ENCODE results near the gene LRRC61. TPM values are rescaled to one million over a fixed set of nuclear protein-coding genes. Genes with fewer than 3 reads are reported as not detected.

LRRC61 gene
- total and polyA plus RNA-seq, 2 experiments from 2014 or later: 34.7 to 75.2 TPM

DNA sequence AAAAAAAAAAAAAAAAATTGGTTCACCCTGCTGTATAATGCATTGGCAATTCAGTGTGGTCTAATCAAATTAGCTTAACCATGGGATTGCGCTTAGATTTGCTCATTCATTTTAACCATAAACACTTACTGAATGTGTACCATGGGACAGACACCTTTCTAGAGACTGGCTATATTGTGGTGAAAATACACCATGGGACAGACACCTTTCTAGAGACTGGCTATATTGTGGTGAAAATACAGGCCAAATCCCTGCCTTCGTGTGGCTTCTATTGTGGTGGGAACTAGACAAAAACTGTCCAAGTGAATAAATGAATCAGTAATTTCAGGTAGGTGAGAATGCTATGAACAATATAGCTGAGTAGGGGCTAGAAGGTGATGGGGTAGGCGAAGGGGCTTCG is 35.3 kb downstream of the LRRC61 start (continued):
- TF ChIP-seq, protein P1, sequence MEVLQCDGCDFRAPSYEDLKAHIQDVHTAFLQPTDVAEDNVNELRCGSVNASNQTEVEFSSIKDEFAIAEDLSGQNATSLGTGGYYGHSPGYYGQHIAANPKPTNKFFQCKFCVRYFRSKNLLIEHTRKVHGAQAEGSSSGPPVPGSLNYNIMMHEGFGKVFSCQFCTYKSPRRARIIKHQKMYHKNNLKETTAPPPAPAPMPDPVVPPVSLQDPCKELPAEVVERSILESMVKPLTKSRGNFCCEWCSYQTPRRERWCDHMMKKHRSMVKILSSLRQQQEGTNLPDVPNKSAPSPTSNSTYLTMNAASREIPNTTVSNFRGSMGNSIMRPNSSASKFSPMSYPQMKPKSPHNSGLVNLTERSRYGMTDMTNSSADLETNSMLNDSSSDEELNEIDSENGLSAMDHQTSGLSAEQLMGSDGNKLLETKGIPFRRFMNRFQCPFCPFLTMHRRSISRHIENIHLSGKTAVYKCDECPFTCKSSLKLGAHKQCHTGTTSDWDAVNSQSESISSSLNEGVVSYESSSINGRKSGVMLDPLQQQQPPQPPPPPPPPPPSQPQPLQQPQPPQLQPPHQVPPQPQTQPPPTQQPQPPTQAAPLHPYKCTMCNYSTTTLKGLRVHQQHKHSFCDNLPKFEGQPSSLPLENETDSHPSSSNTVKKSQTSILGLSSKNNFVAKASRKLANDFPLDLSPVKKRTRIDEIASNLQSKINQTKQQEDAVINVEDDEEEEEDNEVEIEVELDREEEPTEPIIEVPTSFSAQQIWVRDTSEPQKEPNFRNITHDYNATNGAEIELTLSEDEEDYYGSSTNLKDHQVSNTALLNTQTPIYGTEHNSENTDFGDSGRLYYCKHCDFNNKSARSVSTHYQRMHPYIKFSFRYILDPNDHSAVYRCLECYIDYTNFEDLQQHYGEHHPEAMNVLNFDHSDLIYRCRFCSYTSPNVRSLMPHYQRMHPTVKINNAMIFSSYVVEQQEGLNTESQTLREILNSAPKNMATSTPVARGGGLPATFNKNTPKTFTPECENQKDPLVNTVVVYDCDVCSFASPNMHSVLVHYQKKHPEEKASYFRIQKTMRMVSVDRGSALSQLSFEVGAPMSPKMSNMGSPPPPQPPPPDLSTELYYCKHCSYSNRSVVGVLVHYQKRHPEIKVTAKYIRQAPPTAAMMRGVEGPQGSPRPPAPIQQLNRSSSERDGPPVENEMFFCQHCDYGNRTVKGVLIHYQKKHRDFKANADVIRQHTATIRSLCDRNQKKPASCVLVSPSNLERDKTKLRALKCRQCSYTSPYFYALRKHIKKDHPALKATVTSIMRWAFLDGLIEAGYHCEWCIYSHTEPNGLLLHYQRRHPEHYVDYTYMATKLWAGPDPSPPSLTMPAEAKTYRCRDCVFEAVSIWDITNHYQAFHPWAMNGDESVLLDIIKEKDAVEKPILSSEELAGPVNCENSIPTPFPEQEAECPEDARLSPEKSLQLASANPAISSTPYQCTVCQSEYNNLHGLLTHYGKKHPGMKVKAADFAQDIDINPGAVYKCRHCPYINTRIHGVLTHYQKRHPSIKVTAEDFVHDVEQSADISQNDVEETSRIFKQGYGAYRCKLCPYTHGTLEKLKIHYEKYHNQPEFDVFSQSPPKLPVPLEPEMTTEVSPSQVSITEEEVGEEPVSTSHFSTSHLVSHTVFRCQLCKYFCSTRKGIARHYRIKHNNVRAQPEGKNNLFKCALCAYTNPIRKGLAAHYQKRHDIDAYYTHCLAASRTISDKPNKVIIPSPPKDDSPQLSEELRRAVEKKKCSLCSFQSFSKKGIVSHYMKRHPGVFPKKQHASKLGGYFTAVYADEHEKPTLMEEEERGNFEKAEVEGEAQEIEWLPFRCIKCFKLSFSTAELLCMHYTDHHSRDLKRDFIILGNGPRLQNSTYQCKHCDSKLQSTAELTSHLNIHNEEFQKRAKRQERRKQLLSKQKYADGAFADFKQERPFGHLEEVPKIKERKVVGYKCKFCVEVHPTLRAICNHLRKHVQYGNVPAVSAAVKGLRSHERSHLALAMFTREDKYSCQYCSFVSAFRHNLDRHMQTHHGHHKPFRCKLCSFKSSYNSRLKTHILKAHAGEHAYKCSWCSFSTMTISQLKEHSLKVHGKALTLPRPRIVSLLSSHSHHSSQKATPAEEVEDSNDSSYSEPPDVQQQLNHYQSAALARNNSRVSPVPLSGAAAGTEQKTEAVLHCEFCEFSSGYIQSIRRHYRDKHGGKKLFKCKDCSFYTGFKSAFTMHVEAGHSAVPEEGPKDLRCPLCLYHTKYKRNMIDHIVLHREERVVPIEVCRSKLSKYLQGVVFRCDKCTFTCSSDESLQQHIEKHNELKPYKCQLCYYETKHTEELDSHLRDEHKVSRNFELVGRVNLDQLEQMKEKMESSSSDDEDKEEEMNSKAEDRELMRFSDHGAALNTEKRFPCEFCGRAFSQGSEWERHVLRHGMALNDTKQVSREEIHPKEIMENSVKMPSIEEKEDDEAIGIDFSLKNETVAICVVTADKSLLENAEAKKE (CRISPR knock-in tag; IDR thresholded peaks at IDR 0.05): no peak
- no peak for TF ChIP-seq EZH2phosphoT487 (IDR thresholded peaks at IDR 0.05; ENCODE audit: unreplicated experiment)

DNA sequence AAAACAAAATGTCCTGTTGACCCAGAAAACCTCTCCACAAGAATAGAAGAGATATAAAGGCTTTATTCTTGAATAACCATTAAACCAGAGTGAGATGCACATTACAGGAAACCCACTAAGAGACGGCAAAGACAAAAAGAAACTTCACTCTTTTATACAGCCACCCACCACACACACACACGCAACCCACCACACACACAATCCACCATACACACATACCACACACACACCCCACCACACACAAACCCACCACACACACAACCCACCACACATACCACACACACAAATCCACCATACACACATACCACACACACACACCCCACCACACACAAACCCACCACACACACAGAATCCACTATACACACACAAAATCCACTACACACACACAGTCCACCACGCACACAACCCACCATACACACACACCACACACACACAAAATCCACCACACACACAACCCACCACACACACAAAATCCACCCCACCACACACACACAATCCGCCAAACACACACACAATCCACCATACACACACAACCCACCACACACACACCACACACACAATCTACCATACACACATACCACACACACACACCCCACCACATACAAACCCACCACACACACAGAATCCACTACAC is 36.0 kb downstream of the LRRC61 start:
- no peak overlapping the region for H3K4me3 Mint-ChIP-seq
- TF ChIP-seq EZH2 (IDR thresholded peaks at IDR 0.05; ENCODE audit: low read depth, unreplicated experiment) (no peak), STAT1 (IDR thresholded peaks at IDR 0.05; ENCODE audit: unreplicated experiment) (no peak), NANOG (IDR thresholded peaks at IDR 0.05; ENCODE audit: borderline replicate concordance) (no peak), JUNB (IDR thresholded peaks at IDR 0.05; ENCODE audit: unreplicated experiment) (no peak), POLR2AphosphoS5 (IDR thresholded peaks at IDR 0.05; ENCODE audit: low read depth) (no peak)
- TF ChIP-seq, protein P1 (CRISPR knock-in tag; IDR thresholded peaks at IDR 0.05): no peak
- TF ChIP-seq, protein P2, sequence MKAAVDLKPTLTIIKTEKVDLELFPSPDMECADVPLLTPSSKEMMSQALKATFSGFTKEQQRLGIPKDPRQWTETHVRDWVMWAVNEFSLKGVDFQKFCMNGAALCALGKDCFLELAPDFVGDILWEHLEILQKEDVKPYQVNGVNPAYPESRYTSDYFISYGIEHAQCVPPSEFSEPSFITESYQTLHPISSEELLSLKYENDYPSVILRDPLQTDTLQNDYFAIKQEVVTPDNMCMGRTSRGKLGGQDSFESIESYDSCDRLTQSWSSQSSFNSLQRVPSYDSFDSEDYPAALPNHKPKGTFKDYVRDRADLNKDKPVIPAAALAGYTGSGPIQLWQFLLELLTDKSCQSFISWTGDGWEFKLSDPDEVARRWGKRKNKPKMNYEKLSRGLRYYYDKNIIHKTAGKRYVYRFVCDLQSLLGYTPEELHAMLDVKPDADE (IDR thresholded peaks at IDR 0.05): no peak

More for the DNA sequence above, 36.0 kb downstream of the LRRC61 start:
- no peak for ATAC-seq
- H3K4me1 Mint-ChIP-seq: peaks cover 51% of the 10 kb centered on the region
- H3K36me3 ChIP-seq (ENCODE audit: insufficient read depth): no peaks in the 10 kb centered on the region; the same call in 1 of the 2 replicates
- DNase-seq (ENCODE audit: low spot score): no peak
- no peak overlapping the region for H2AFZ ChIP-seq
- no peaks in the 10 kb centered on the region for H3K27me3 ChIP-seq (ENCODE audit: insufficient read depth)
- H3K4me2 ChIP-seq: no peak overlapping the region
- peaks cover 5% of the 10 kb centered on the region for H3K27me3 Mint-ChIP-seq (ENCODE audit: insufficient read depth, low read depth, poor library complexity)
- no peak overlapping the region for H3K4me3 ChIP-seq
- H3K27ac ChIP-seq (ENCODE audit: low read depth): no peak overlapping the region
- no peak overlapping the region; the same call in 1 of the 2 replicates for H3K27ac Mint-ChIP-seq
- H3K79me2 ChIP-seq (replicated peaks; ENCODE audit: insufficient read depth): no peaks in the 10 kb centered on the region
- no peaks in the 10 kb centered on the region for H3K9me2 ChIP-seq (ENCODE audit: insufficient read depth)
- no peaks in the 10 kb centered on the region for H4K20me1 ChIP-seq (replicated peaks; ENCODE audit: insufficient read depth)
- H3K9me3 Mint-ChIP-seq: no peaks in the 10 kb centered on the region; the same call in 2 of the 3 replicates
- peaks cover 21% of the 10 kb centered on the region for H3F3A ChIP-seq (replicated peaks; ENCODE audit: low read depth)
- H3K36me3 Mint-ChIP-seq (ENCODE audit: low read depth): no peaks in the 10 kb centered on the region; the same call in 2 of the 3 replicates
- H3K4me1 ChIP-seq (ENCODE audit: insufficient read depth): peaks cover 46% of the 10 kb centered on the region
